ENCODE results near the gene LCN2.
"Not testable (repeated sequence)": the region's sequence is repeated elsewhere in the genome, so short reads cannot be mapped to it uniquely, and the experiment has no call there.

LCN2 gene

DNA sequence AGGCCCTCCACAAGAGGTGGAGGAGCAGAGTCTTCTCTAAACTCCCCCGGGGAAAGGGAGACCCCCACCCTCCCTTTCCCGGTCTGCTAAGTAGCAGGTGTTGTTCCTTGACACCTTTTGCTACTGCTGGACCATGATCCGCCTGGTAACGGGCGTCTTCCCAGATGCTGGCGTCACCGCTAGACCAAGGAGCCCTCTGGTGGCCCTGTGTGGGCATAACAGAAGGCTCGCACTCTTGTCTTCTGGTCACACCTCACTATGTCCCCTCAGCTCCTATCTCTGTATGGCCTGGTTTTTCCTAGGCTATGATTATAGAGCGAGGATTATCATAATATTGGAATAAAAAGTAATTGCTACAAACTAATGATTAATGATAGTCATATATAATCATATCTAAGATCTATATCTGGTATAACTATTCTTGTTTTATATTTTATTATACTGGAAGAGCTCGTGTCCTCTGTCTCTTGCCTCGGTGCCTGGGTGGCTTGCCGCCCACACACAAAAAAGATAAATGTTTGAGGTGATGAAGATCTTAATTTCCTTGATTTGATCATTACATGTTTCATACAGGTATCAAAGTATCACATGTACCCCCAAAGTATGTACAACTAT is 19.2 kb upstream of the LCN2 start:
- not testable (repeated sequence) for H3K14ac ChIP-seq (ENCODE audit: low read length); DNase-seq; H2AFZ ChIP-seq (ENCODE audit: insufficient read depth, low read length, poor library complexity); H4K8ac ChIP-seq (ENCODE audit: low read depth, low read length); H3K18ac ChIP-seq (ENCODE audit: low read length); H3K23ac ChIP-seq (ENCODE audit: low read length); H2AK5ac ChIP-seq (ENCODE audit: low read length); H2BK120ac ChIP-seq (ENCODE audit: insufficient read depth, low read length, poor library complexity); H3K4ac ChIP-seq (ENCODE audit: low read depth, low read length); H3K9ac ChIP-seq (ENCODE audit: low read length); H3K27me3 ChIP-seq (ENCODE audit: insufficient read depth, low read length); H3K4me2 ChIP-seq (ENCODE audit: low read length); H4K12ac ChIP-seq (ENCODE audit: low read depth, low read length); H3K36me3 ChIP-seq (ENCODE audit: control insufficient read depth in 1 of 2, insufficient read depth in 2 of 2, low read length in 2 of 2); H3K4me3 ChIP-seq (ENCODE audit: low read depth, low read length); H2BK12ac ChIP-seq (ENCODE audit: low read length); H4K91ac ChIP-seq (ENCODE audit: low read depth, low read length); H2BK5ac ChIP-seq (ENCODE audit: low read depth, low read length, poor library complexity); H3K9me3 ChIP-seq (ENCODE audit: insufficient read depth, low read depth, low read length); H3K27ac ChIP-seq (ENCODE audit: low read depth, low read length)
- WGBS (ENCODE audit: extremely low coverage, insufficient coverage, insufficient read length) = no CpG with 5 or more reads among the region's 12 CpGs
- Histone ChIP-seq H3K79me1 (ENCODE audit: low read length) (peaks cover 16% of the 10 kb centered on the region), H3K4me1 (ENCODE audit: control insufficient read depth in 1 of 2, insufficient read depth in 2 of 2, low read length in 2 of 2) (peaks cover 5 to 13% of the 10 kb centered on the region in 2 experiments), H3K79me2 (ENCODE audit: control insufficient read depth, insufficient read depth, low read length, poor library complexity) (peaks cover 14% of the 10 kb centered on the region)

DNA sequence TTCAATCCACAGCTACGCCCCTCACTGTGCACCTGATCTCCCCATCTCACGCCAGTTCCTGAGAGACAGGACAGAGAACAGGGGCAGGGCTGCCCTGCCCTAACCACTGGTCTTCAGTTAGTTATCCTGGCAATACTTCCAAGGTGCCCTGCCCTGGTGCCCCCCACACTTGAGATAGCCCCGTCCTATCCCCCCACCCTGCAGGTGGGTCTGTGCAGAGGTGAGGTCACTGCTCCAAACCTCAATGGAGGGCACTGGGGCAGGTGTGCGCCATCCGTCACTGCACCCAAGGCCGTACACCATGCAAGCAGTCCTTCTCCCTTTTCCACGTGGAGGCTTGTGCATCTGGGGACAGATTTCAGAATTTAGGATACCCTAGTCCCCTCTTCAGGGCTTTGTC is 18.6 kb upstream of the LCN2 start:
- not testable (repeated sequence) for H3K9ac ChIP-seq (ENCODE audit: low read length); H2BK5ac ChIP-seq (ENCODE audit: low read depth, low read length, poor library complexity); H4K91ac ChIP-seq (ENCODE audit: low read depth, low read length); H2BK120ac ChIP-seq (ENCODE audit: insufficient read depth, low read length, poor library complexity); H3K23ac ChIP-seq (ENCODE audit: low read length); H3K4ac ChIP-seq (ENCODE audit: low read depth, low read length); H4K8ac ChIP-seq (ENCODE audit: low read depth, low read length); H3K9me3 ChIP-seq (ENCODE audit: insufficient read depth, low read depth, low read length); H3K4me3 ChIP-seq (ENCODE audit: low read depth, low read length); H2BK12ac ChIP-seq (ENCODE audit: low read length); H3K36me3 ChIP-seq (ENCODE audit: control insufficient read depth in 1 of 2, insufficient read depth in 2 of 2, low read length in 2 of 2); H4K12ac ChIP-seq (ENCODE audit: low read depth, low read length); H2AFZ ChIP-seq (ENCODE audit: insufficient read depth, low read length, poor library complexity); H3K27me3 ChIP-seq (ENCODE audit: insufficient read depth, low read length); DNase-seq; H3K4me2 ChIP-seq (ENCODE audit: low read length); H3K27ac ChIP-seq (ENCODE audit: low read depth, low read length); H3K18ac ChIP-seq (ENCODE audit: low read length); H2AK5ac ChIP-seq (ENCODE audit: low read length); H3K14ac ChIP-seq (ENCODE audit: low read length)
- Histone ChIP-seq H3K79me2 (ENCODE audit: control insufficient read depth, insufficient read depth, low read length, poor library complexity) (peaks cover 14% of the 10 kb centered on the region), H3K79me1 (ENCODE audit: low read length) (peaks cover 16% of the 10 kb centered on the region), H3K4me1 (ENCODE audit: control insufficient read depth in 1 of 2, insufficient read depth in 2 of 2, low read length in 2 of 2) (peaks cover 5 to 12% of the 10 kb centered on the region in 2 experiments)
- no CpG with 5 or more reads among the region's 7 CpGs for WGBS (ENCODE audit: extremely low coverage, insufficient coverage, insufficient read length)

GRCh38 chr9:128131346-128131745 is 17.9 kb upstream of the LCN2 start:
- not testable (repeated sequence) for H2BK12ac ChIP-seq (ENCODE audit: low read length); H3K9me3 ChIP-seq (ENCODE audit: insufficient read depth, low read depth, low read length); H3K14ac ChIP-seq (ENCODE audit: low read length); H3K27me3 ChIP-seq (ENCODE audit: insufficient read depth, low read length); H2BK5ac ChIP-seq (ENCODE audit: low read depth, low read length, poor library complexity); H3K9ac ChIP-seq (ENCODE audit: low read length); H2AFZ ChIP-seq (ENCODE audit: insufficient read depth, low read length, poor library complexity); H3K23ac ChIP-seq (ENCODE audit: low read length); H2AK5ac ChIP-seq (ENCODE audit: low read length); H3K4me1 ChIP-seq (ENCODE audit: control insufficient read depth in 1 of 2, insufficient read depth in 2 of 2, low read length in 2 of 2); H3K4ac ChIP-seq (ENCODE audit: low read depth, low read length); H4K91ac ChIP-seq (ENCODE audit: low read depth, low read length); H3K4me3 ChIP-seq (ENCODE audit: low read depth, low read length); H4K12ac ChIP-seq (ENCODE audit: low read depth, low read length); H3K36me3 ChIP-seq (ENCODE audit: control insufficient read depth in 1 of 2, insufficient read depth in 2 of 2, low read length in 2 of 2); H2BK120ac ChIP-seq (ENCODE audit: insufficient read depth, low read length, poor library complexity); H3K4me2 ChIP-seq (ENCODE audit: low read length); H3K18ac ChIP-seq (ENCODE audit: low read length); H4K8ac ChIP-seq (ENCODE audit: low read depth, low read length); H3K27ac ChIP-seq (ENCODE audit: low read depth, low read length); DNase-seq
- peaks cover 16% of the 10 kb centered on the region for H3K79me1 ChIP-seq (ENCODE audit: low read length)
- WGBS (ENCODE audit: extremely low coverage, insufficient coverage, insufficient read length) = no CpG with 5 or more reads among the region's 8 CpGs
- H3K79me2 ChIP-seq (ENCODE audit: control insufficient read depth, insufficient read depth, low read length, poor library complexity) = peaks cover 14% of the 10 kb centered on the region

- not testable (repeated sequence) for H4K12ac ChIP-seq (ENCODE audit: low read depth, low read length); H3K9me3 ChIP-seq (ENCODE audit: insufficient read depth, low read depth, low read length); H3K4me3 ChIP-seq (ENCODE audit: low read depth, low read length); H3K23ac ChIP-seq (ENCODE audit: low read length); H4K8ac ChIP-seq (ENCODE audit: low read depth, low read length); H3K9ac ChIP-seq (ENCODE audit: low read length); H2AK5ac ChIP-seq (ENCODE audit: low read length); H3K4me1 ChIP-seq (ENCODE audit: control insufficient read depth in 1 of 2, insufficient read depth in 2 of 2, low read length in 2 of 2); H2BK12ac ChIP-seq (ENCODE audit: low read length); H3K14ac ChIP-seq (ENCODE audit: low read length); H3K36me3 ChIP-seq (ENCODE audit: control insufficient read depth in 1 of 2, insufficient read depth in 2 of 2, low read length in 2 of 2); H3K4me2 ChIP-seq (ENCODE audit: low read length); H3K18ac ChIP-seq (ENCODE audit: low read length); H2BK120ac ChIP-seq (ENCODE audit: insufficient read depth, low read length, poor library complexity); H2AFZ ChIP-seq (ENCODE audit: insufficient read depth, low read length, poor library complexity); H3K4ac ChIP-seq (ENCODE audit: low read depth, low read length); H3K27me3 ChIP-seq (ENCODE audit: insufficient read depth, low read length); H3K27ac ChIP-seq (ENCODE audit: low read depth, low read length); H2BK5ac ChIP-seq (ENCODE audit: low read depth, low read length, poor library complexity); DNase-seq; H4K91ac ChIP-seq (ENCODE audit: low read depth, low read length)
- Histone ChIP-seq H3K79me2 (ENCODE audit: control insufficient read depth, insufficient read depth, low read length, poor library complexity) (peaks cover 13% of the 10 kb centered on the region), H3K79me1 (ENCODE audit: low read length) (peaks cover 14% of the 10 kb centered on the region)
- WGBS (ENCODE audit: extremely low coverage, insufficient coverage, insufficient read length) = no CpG with 5 or more reads among the region's 8 CpGs
Measured at GRCh38 chr9:128132139-128132538, 17.1 kb upstream of the LCN2 start.

All from trophoblast cell (in vitro differentiated cells and primary cell).